Left cardiac atrium (tissue), 4 donors: ENCODE measurements around the gene PDXDC1. TPM values are rescaled to one million over a fixed set of nuclear protein-coding genes. Genes with fewer than 3 reads are reported as not detected.
"Not testable (repeated sequence)": the region's sequence is repeated elsewhere in the genome, so short reads cannot be mapped to it uniquely, and the experiment has no call there.

Source experiments
- ATAC-seq, 2 donors: fragments of 200-7000 bp; cut with Tn5 transposase; one replicate each; pipeline ENCODE4 v1.9.1; 2020; ENCODE audit warnings: mild to moderate bottlenecking in 2 of 2, moderate library complexity in 2 of 2
- DNase-seq: peaks from one replicate; pipeline ENCODE4 v3.0.0-alpha.2; 2020
- intact Hi-C, 2 donors: fragments of 100-400 bp; cut with DNase I; formaldehyde crosslinking; loops; one replicate each; pipeline versions ENCODE4 v1.14.1 to v1.15.1; 2022 to 2023
- microRNA-seq, 2 donors: library from miRNA; unstranded; fragments of <30 nt; microRNA quantifications; one replicate each; pipeline ENCODE4 v1.2.0, GENCODE V29; 2020
- total RNA-seq, 2 donors: library from RNA; stranded (reverse); fragmentation: NEBNext Ultra II Directional; extraction: Animal tissue kit (Norgen Biotek cat#: 25700); gene quantifications; one replicate each; pipeline ENCODE4 v1.2.1, GENCODE V29; 2021
- donor health status: DM: no; HTN: yes; CAD: no.
- donor health status: DM: no; HTN: yes; CAD: no; lungs with severe emphysema.
- donor health status: DM: yes; HTN: yes; CAD: no.
- donor health status: Dilated cardiomyopathy.

The PDXDC1 gene
- total RNA-seq, 2 donors from 2014 or later = 73.8 to 103 TPM

GRCh38 chr16:15163055-15163454 is 188.2 kb downstream of the PDXDC1 start:
- intact Hi-C loops, ATAC-seq, DNase-seq: not testable (repeated sequence)

DNA sequence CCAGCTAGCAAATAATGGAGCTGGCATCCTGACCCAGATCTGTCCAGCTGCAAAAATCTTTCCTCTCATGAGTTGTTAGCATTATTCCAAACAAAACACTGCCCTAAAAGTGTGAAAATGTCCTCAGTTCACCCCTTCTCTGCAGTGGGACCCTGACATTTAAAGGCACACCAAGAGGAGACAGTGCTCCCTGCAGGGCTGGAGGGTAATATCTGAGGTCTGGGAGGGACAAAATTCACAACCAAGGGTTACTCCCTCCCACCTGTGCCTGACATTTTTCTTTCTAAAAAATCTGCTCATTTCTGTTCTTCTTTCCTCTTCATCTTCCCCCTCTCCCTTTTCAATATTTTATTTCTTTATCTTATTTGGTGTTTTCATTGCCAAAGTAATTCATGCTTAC is 191.4 kb downstream of the PDXDC1 start:
- DNase-seq, ATAC-seq, intact Hi-C loops: not testable (repeated sequence)

GRCh38 chr16:15168303-15168702 is 193.5 kb downstream of the PDXDC1 start:
- ATAC-seq, intact Hi-C loops, DNase-seq: not testable (repeated sequence)

- intact Hi-C loops, DNase-seq, ATAC-seq: not testable (repeated sequence)
Observed at GRCh38 chr16:15168953-15169652, 194.3 kb downstream of the PDXDC1 start.

GRCh38 chr16:15179909-15180308 is 205.1 kb downstream of the PDXDC1 start:
- intact Hi-C loops, DNase-seq, ATAC-seq: not testable (repeated sequence)

GRCh38 chr16:15180946-15181345 is 206.1 kb downstream of the PDXDC1 start:
- DNase-seq, intact Hi-C loops, ATAC-seq: not testable (repeated sequence)

GRCh38 chr16:15184000-15184399 is 209.2 kb downstream of the PDXDC1 start:
- ATAC-seq, intact Hi-C loops: not testable (repeated sequence)

More at GRCh38 chr16:15184000-15184399, 209.2 kb downstream of the PDXDC1 start:
- DNase-seq = not testable (repeated sequence)

Small RNA genes lying within 50 kb of the gene (microRNA-seq; reads per million reads assigned to microRNA genes)
- gene MIR1972-1 = 0 reads per million in 2 donors
- gene MIR3180-4 = 0 reads per million in 2 donors
- 0 reads per million in 2 donors for gene MIR6511A1
- 0 reads per million in 2 donors for gene MIR6511B2
- gene MIR6770-1 = 0 reads per million in 2 donors

Other genes starting within 250 kb of the PDXDC1 start
- 1 to 10 TPM; 3.6 to 4.2 TPM for gene NPIPA2, start 232.5 kb upstream of the PDXDC1 start, total RNA-seq
- 100 to 1,000 TPM; 141 to 183 TPM for gene NOMO1, start 141.3 kb upstream of the PDXDC1 start, total RNA-seq
- gene NPIPA1, start 37.6 kb upstream of the PDXDC1 start, total RNA-seq = 10 to 100 TPM; 52.2 to 56.3 TPM
- 10 to 100 TPM; 25.8 to 30.4 TPM for gene NTAN1, start 81.0 kb downstream of the PDXDC1 start, total RNA-seq
- gene RRN3, start 119.2 kb downstream of the PDXDC1 start, total RNA-seq = 10 to 100 TPM; 20.0 to 25.6 TPM